H1 (cell line): Measurements from ENCODE around the gene ZSWIM6. TPM values are rescaled to one million over a fixed set of nuclear protein-coding genes. Genes with fewer than 3 reads are reported as not detected.

ENCODE experiments used
- CTCF ChIA-PET: fragments of 300-600 bp; sonication (Branson Sonifier 250); formaldehyde crosslinking; loops from one replicate; lab custom pipeline; 2021; ENCODE audit not compliant: partially characterized antibody; lab: Charles Lee
- POLR2A ChIA-PET: fragments of 300-600 bp; sonication (Branson Sonifier 250); formaldehyde crosslinking; loops from one replicate; lab custom pipeline; 2021; ENCODE audit warnings: inconsistent platforms; ENCODE audit not compliant: partially characterized antibody; lab: Charles Lee
- DNase-seq, 2 experiments: peaks; one replicate each; pipeline versions ENCODE4 v3.0.0 to v3.0.0-alpha.2; 2010 to 2022; ENCODE audit warnings: low spot score in 2 of 2, low read depth in 1 of 2, mixed read lengths in 1 of 2
- FAIRE-seq: peaks from 2 replicates; lab custom pipeline; 2011; peaks lifted over from hg19 to GRCh38; lab: Jason Lieb, UNC
- H2AFZ ChIP-seq: 2 replicates; pipeline ENCODE4 v1.8.1; 2012; ENCODE audit warnings: low read length, inconsistent platforms
- H2AK5ac ChIP-seq: 2 replicates; pipeline ENCODE4 v1.6.1; 2013; ENCODE audit warnings: low read depth, low read length
- H2BK120ac ChIP-seq: replicated peaks from 2 replicates; pipeline ENCODE3; 2013; ENCODE audit warnings: low read depth, low read length, inconsistent platforms
- H2BK12ac ChIP-seq: 2 replicates; pipeline ENCODE4 v1.6.1; 2013; ENCODE audit warnings: low read depth, low read length
- H2BK15ac ChIP-seq: 2 replicates; pipeline ENCODE4 v1.6.1; 2013; ENCODE audit warnings: low read length
- H2BK20ac ChIP-seq: 2 replicates; pipeline ENCODE4 v1.6.1; 2013; ENCODE audit warnings: low read length
- H2BK5ac ChIP-seq: 2 replicates; pipeline ENCODE4 v1.6.1; 2013; ENCODE audit warnings: low read depth, low read length
- H3K14ac ChIP-seq: 2 replicates; pipeline ENCODE4 v1.6.1; 2013; ENCODE audit warnings: inconsistent platforms; ENCODE audit not compliant: insufficient read length
- H3K18ac ChIP-seq: 2 replicates; pipeline ENCODE4 v1.6.1; 2013; ENCODE audit warnings: low read length; ENCODE audit errors: extremely low read depth
- H3K23ac ChIP-seq: 2 replicates; pipeline ENCODE4 v1.6.1; 2013; ENCODE audit warnings: inconsistent platforms; ENCODE audit not compliant: insufficient read length
- H3K23me2 ChIP-seq: 2 replicates; pipeline ENCODE4 v1.6.1; 2013; ENCODE audit warnings: low read depth, low read length
- H3K27ac ChIP-seq: 2 replicates; pipeline ENCODE4 v1.6.1; 2011; ENCODE audit warnings: low read depth, low read length, inconsistent platforms
- H3K27me3 ChIP-seq, 4 experiments: replicated peaks in 1 of 4; 1 replicate in 1 of 4; 2 replicates in 3 of 4; pipeline versions ENCODE4 v1.6.1 to v1.8.1; 2011 to 2013; ENCODE audit warnings: low read length in 3 of 4, mild to moderate bottlenecking in 3 of 4, inconsistent platforms in 2 of 4, mixed read lengths in 2 of 4, moderate library complexity in 1 of 4; ENCODE audit not compliant: control insufficient read depth in 3 of 4, insufficient read depth in 3 of 4; ENCODE audit errors: extremely low read depth in 1 of 4
- H3K36me3 ChIP-seq, 4 experiments: 2 replicates each; pipeline versions ENCODE4 v1.6.1 to v1.8.1; 2011 to 2013; ENCODE audit warnings: mild to moderate bottlenecking in 4 of 4, low read length in 3 of 4, moderate library complexity in 2 of 4, control low read depth in 1 of 4, inconsistent platforms in 1 of 4; ENCODE audit not compliant: insufficient read depth in 4 of 4, control insufficient read depth in 2 of 4
- H3K4ac ChIP-seq: replicated peaks from 2 replicates; pipeline ENCODE3; 2013; ENCODE audit warnings: low read length, low read depth, mixed read lengths, inconsistent platforms; ENCODE audit not compliant: insufficient read length
- H3K4me1 ChIP-seq, 4 experiments: replicated peaks in 1 of 4; 1 replicate in 1 of 4; 2 replicates in 3 of 4; pipeline versions ENCODE4 v1.6.1 to v1.8.1; 2011 to 2013; ENCODE audit warnings: low read length in 3 of 4, inconsistent platforms in 2 of 4, mixed read lengths in 1 of 4; ENCODE audit not compliant: insufficient read depth in 4 of 4, control insufficient read depth in 3 of 4
- H3K4me2 ChIP-seq, 2 experiments: 2 replicates each; pipeline versions ENCODE4 v1.6.1 to v1.8.1; 2011 to 2013; ENCODE audit warnings: low read depth in 2 of 2, low read length in 2 of 2, control low read depth in 1 of 2, inconsistent platforms in 1 of 2, mild to moderate bottlenecking in 1 of 2; ENCODE audit not compliant: insufficient read depth in 1 of 2
- H3K4me3 ChIP-seq, 4 experiments: fragments of 200-600, 300-600 bp in 1 of 4; sonication (generic), shearing (Covaris generic), sonication (Bioruptor Twin) in 1 of 4; 2 replicates each; pipeline versions ENCODE4 v1.5.1 to v1.8.1; 2011 to 2016; ENCODE audit warnings: low read length in 4 of 4, low read depth in 3 of 4, control low read depth in 2 of 4, inconsistent platforms in 2 of 4, mild to moderate bottlenecking in 2 of 4, mixed read lengths in 1 of 4, moderate library complexity in 1 of 4; ENCODE audit not compliant: insufficient read depth in 2 of 4; ENCODE audit errors: extremely low read depth in 1 of 4
- H3K56ac ChIP-seq: replicated peaks from 2 replicates; pipeline ENCODE3; 2013; ENCODE audit warnings: low read depth, mild to moderate bottlenecking, mixed read lengths, low read length, inconsistent platforms; ENCODE audit not compliant: insufficient read length
- H3K79me1 ChIP-seq: 2 replicates; pipeline ENCODE4 v1.6.1; 2013; ENCODE audit warnings: low read depth, low read length, control low read depth
- H3K79me2 ChIP-seq, 2 experiments: 2 replicates each; pipeline versions ENCODE4 v1.6.1 to v1.8.1; 2012 to 2013; ENCODE audit warnings: low read length in 2 of 2, mild to moderate bottlenecking in 2 of 2, inconsistent platforms in 1 of 2; ENCODE audit not compliant: insufficient read depth in 2 of 2, control insufficient read depth in 1 of 2
- H3K9ac ChIP-seq, 4 experiments: replicated peaks in 1 of 4; 1 replicate in 1 of 4; 2 replicates in 3 of 4; pipeline versions ENCODE4 v1.6.1 to v1.8.1; 2011 to 2013; ENCODE audit warnings: low read depth in 3 of 4, low read length in 3 of 4, control low read depth in 2 of 4, mild to moderate bottlenecking in 2 of 4, moderate library complexity in 2 of 4, inconsistent platforms in 1 of 4; ENCODE audit errors: extremely low read depth in 1 of 4
- H3K9me3 ChIP-seq, 2 experiments: 2 replicates each; pipeline versions ENCODE4 v1.6.1 to v1.8.1; 2012 to 2013; ENCODE audit warnings: mild to moderate bottlenecking in 2 of 2, moderate library complexity in 2 of 2, control low read depth in 1 of 2, inconsistent platforms in 1 of 2, low read depth in 1 of 2, low read length in 1 of 2, mixed read lengths in 1 of 2; ENCODE audit not compliant: insufficient read depth in 2 of 2
- H4K20me1 ChIP-seq, 2 experiments: replicated peaks in 1 of 2; 2 replicates each; pipeline versions ENCODE3 to v1.8.1; 2011 to 2013; ENCODE audit warnings: inconsistent platforms in 2 of 2, low read length in 2 of 2, mild to moderate bottlenecking in 1 of 2; ENCODE audit not compliant: insufficient read depth in 2 of 2, control insufficient read depth in 1 of 2
- H4K5ac ChIP-seq: 2 replicates; pipeline ENCODE4 v1.6.1; 2013; ENCODE audit warnings: low read length, low read depth, mixed read lengths, inconsistent platforms; ENCODE audit not compliant: insufficient read length
- H4K8ac ChIP-seq: 2 replicates; pipeline ENCODE4 v1.8.0; 2013; ENCODE audit warnings: mild to moderate bottlenecking, moderate library complexity, low read length, inconsistent platforms; ENCODE audit not compliant: insufficient read depth; ENCODE audit errors: extremely low read depth
- H4K91ac ChIP-seq: replicated peaks from 2 replicates; pipeline ENCODE3; 2013; ENCODE audit warnings: low read length, mixed read lengths, inconsistent platforms; ENCODE audit not compliant: insufficient read length
- BACH1 ChIP-seq: IDR thresholded peaks from 2 replicates; pipeline ENCODE4 v1.6.1; 2012; ENCODE audit warnings: low read length, improper control_type of control experiment
- CBX5 ChIP-seq: fragments of 300-800, 300-1000 bp; sonication (generic); IDR thresholded peaks from 2 replicates; pipeline ENCODE4 v1.7.1; 2016; ENCODE audit warnings: antibody characterized with exemption, low read length, low read depth
- EP300 ChIP-seq, 2 experiments: IDR thresholded peaks; 1 replicate in 1 of 2; 2 replicates in 1 of 2; pipeline ENCODE4 v1.6.1; 2011 to 2012; ENCODE audit warnings: low read depth in 2 of 2, low read length in 2 of 2, mild to moderate bottlenecking in 2 of 2, borderline replicate concordance in 1 of 2, inconsistent platforms in 1 of 2, moderate library complexity in 1 of 2
- EZH2 ChIP-seq: fragments of 200-600 bp; sonication (generic); IDR thresholded peaks from 2 replicates; pipeline ENCODE4 v1.7.1; 2012; ENCODE audit warnings: low read depth, mild to moderate bottlenecking, moderate library complexity, low read length, inconsistent platforms; ENCODE audit not compliant: severe bottlenecking
- GTF2F1 ChIP-seq: IDR thresholded peaks from 2 replicates; pipeline ENCODE4 v1.6.1; 2012; ENCODE audit warnings: low read depth, low read length, improper control_type of control experiment, borderline replicate concordance
- HDAC2 ChIP-seq, 2 experiments: fragments of 300-600 bp in 1 of 2; sonication (generic) in 1 of 2; IDR thresholded peaks; 2 replicates each; pipeline ENCODE4 v1.6.1; 2011 to 2012; ENCODE audit warnings: low read depth in 2 of 2, low read length in 2 of 2, mild to moderate bottlenecking in 2 of 2, moderate library complexity in 2 of 2, borderline replicate concordance in 1 of 2, inconsistent platforms in 1 of 2
- NANOG ChIP-seq: IDR thresholded peaks from 2 replicates; pipeline ENCODE4 v1.6.1; 2011; ENCODE audit warnings: low read length, low read depth, mild to moderate bottlenecking, inconsistent platforms; ENCODE audit not compliant: insufficient read depth, poor library complexity, severe bottlenecking
- PHF8 ChIP-seq: fragments of 200-600 bp; sonication (generic); conservative IDR thresholded peaks from 2 replicates; pipeline ENCODE4 v1.7.1; 2012; ENCODE audit warnings: low read depth, mild to moderate bottlenecking, inconsistent platforms, low read length, moderate library complexity
- RNF2 ChIP-seq: fragments of 200-900, 300-1000 bp; sonication (generic); IDR thresholded peaks from 2 replicates; pipeline ENCODE4 v1.7.1; 2016; ENCODE audit warnings: borderline replicate concordance, low read depth, mild to moderate bottlenecking, antibody characterized with exemption, low read length; ENCODE audit not compliant: poor library complexity, severe bottlenecking; ENCODE audit errors: missing control alignments
- SRF ChIP-seq: IDR thresholded peaks from 2 replicates; pipeline ENCODE4 v1.6.1; 2011; ENCODE audit warnings: mild to moderate bottlenecking, low read depth, low read length, moderate library complexity
- ZNF274 ChIP-seq: IDR thresholded peaks from 2 replicates; pipeline ENCODE4 v1.7.0; 2012; ENCODE audit warnings: low read length, borderline replicate concordance; ENCODE audit errors: extremely low read depth
- WGBS, 2 experiments: shearing (Covaris generic) in 1 of 2; methylation state at CpG; one replicate each; pipeline versions ENCODE4 v1.1.6 to v1.1.7; 2013 to 2015; ENCODE audit warnings: low lambda C conversion rate in 2 of 2, mixed read lengths in 2 of 2, inconsistent platforms in 1 of 2, low coverage in 1 of 2, missing lambda C conversion rate in 1 of 2; ENCODE audit not compliant: insufficient replicate concordance in 2 of 2, insufficient coverage in 1 of 2, insufficient read length in 1 of 2; ENCODE audit errors: extremely low coverage in 1 of 2, missing lambda C conversion rate in 1 of 2; 5-methylcytosine and 5-hydroxymethylcytosine counted together
- polyA plus RNA-seq, 7 experiments: library from polyadenylated mRNA; depleted of rRNA in 3 of 7; stranded (reverse) in 5 of 7; unstranded in 2 of 7; fragments of >200 nt in 5 of 7; fragments of 200-250 nt in 2 of 7; gene quantifications; 1 replicate in 5 of 7; 2 replicates in 1 of 7; 4 replicates in 1 of 7; pipeline versions ENCODE4 v1.2.1 to v1.2.3, GENCODE V29; 2011 to 2013; ENCODE audit warnings: missing spikeins in 2 of 7, mixed read lengths in 2 of 7
- total RNA-seq: library from RNA; stranded (reverse); fragmentation: NEBNext Ultra II Directional; extraction: Animal tissue kit (Norgen Biotek cat#: 25700); gene quantifications from 2 replicates; pipeline ENCODE4 v1.2.1, GENCODE V29; 2021
- TF ChIP-seq, protein P1 (sequence below): IDR thresholded peaks from 2 replicates; pipeline ENCODE4 v1.6.1; 2012; ENCODE audit warnings: inconsistent platforms

ZSWIM6 gene
- total and polyA plus RNA-seq, 2 of the 8 experiments (the other 6 are each of a cell fraction or from before 2014, with no cell fraction given) = 7.9 to 12.4 TPM

DNA sequence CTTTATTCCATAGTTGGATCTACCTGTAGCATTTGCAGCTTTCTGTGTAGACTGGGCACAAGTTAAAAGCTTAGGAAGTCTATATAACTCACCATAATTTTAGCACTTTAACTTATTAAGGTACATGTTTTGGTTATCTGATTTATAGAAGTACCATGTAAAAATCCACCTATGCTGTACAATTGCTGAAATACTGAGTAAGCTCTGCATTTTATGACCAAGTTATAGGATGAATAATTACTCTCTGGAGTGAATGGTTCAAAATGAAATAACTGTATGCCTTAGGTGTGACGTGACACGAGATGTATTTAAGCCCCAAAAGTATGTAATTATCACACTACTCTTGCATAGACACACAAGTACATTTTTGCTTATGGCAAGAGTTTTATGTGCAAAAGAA is 22.1 kb downstream of the ZSWIM6 start:
- H3K4ac ChIP-seq = no peak overlapping the region
- peaks cover 0 to 5% of the 10 kb centered on the region in 2 experiments; a peak in 2 of 4 replicates for H3K9me3 ChIP-seq
- peaks cover 3% of the 10 kb centered on the region; the same call in 1 of the 2 replicates for H3K79me1 ChIP-seq
- CTCF ChIA-PET = interaction anchor here (0.8 to 2.6 kb wide), 6 partner anchors 8 to 299 kb away, joined by 3 to 8 read pairs (median 4); no protein-coding TSS in a partner anchor
- no peak overlapping the region for H3K23ac ChIP-seq
- H2BK20ac ChIP-seq = no peak overlapping the region
- H4K8ac ChIP-seq = no peak overlapping the region
- H2AK5ac ChIP-seq = no peak overlapping the region
- DNase-seq (no peak), FAIRE-seq (no peak)
- no peak overlapping the region for H4K5ac ChIP-seq
- H2BK5ac ChIP-seq = no peak overlapping the region
- no peak overlapping the region for H3K14ac ChIP-seq
- H3K4me3 ChIP-seq = no peak overlapping the region
- no peaks in the 10 kb centered on the region for H3K27me3 ChIP-seq
- H2AFZ ChIP-seq = no peak overlapping the region
- no peaks in the 10 kb centered on the region for H3K4me1 ChIP-seq
- H3K27ac ChIP-seq = no peak overlapping the region
- no peak overlapping the region for H2BK120ac ChIP-seq
- H4K20me1 ChIP-seq = peaks cover 0 to 5% of the 10 kb centered on the region in 2 experiments
- no peak overlapping the region for H3K4me2 ChIP-seq
- no peak overlapping the region for H2BK12ac ChIP-seq
- H3K23me2 ChIP-seq = no peaks in the 10 kb centered on the region
- POLR2A ChIA-PET = no interaction called here
- no peak overlapping the region for H3K9ac ChIP-seq
- H3K36me3 ChIP-seq = no peaks in the 10 kb centered on the region
- 93% methylated on average over 2 of the region's 2 CpGs; no CpG with 5 or more reads in 1 of the 2 experiments for WGBS, 2 experiments
- H3K56ac ChIP-seq = no peak overlapping the region
- H4K91ac ChIP-seq = no peak overlapping the region
- no peak overlapping the region for H3K18ac ChIP-seq
- peaks cover 0 to 86% of the 10 kb centered on the region in 2 experiments; a peak in 2 of 4 replicates for H3K79me2 ChIP-seq
- no peak overlapping the region for H2BK15ac ChIP-seq
- TF ChIP-seq SRF = no peak
- TF ChIP-seq BACH1 = no peak
- TF ChIP-seq CBX5 = no peak
- TF ChIP-seq GTF2F1 = no peak
- TF ChIP-seq NANOG = no peak
- TF ChIP-seq EP300 (IDR thresholded peaks at IDR 0.05; ENCODE audit: borderline replicate concordance in 1 of 2, low read depth in 2 of 2, low read length in 2 of 2) = no peak
- no peak for TF ChIP-seq EZH2
- TF ChIP-seq PHF8 = no peak
- no peak for TF ChIP-seq HDAC2 (IDR thresholded peaks at IDR 0.05; ENCODE audit: borderline replicate concordance in 1 of 2, low read depth in 2 of 2, low read length in 2 of 2)
- no peak for TF ChIP-seq ZNF274
- no peak for TF ChIP-seq RNF2
- TF ChIP-seq, protein P1, sequence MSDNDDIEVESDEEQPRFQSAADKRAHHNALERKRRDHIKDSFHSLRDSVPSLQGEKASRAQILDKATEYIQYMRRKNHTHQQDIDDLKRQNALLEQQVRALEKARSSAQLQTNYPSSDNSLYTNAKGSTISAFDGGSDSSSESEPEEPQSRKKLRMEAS = no peak
